K562 (cell line): ENCODE data around the gene NARF. TPM values are rescaled to one million over a fixed set of nuclear protein-coding genes. Genes with fewer than 3 reads are reported as not detected.

Source experiments
- CAMTA2 ChIP-seq: fragments of 250-450 bp; sonication (Bioruptor Pico); conservative IDR thresholded peaks from 2 replicates; pipeline ENCODE4 v1.5.1; 2022
- CCAR2 ChIP-seq: fragments of 200-400 bp; formaldehyde crosslinking; IDR thresholded peaks from 2 replicates; pipeline ENCODE4 v1.6.1; 2017; ENCODE audit warnings: mild to moderate bottlenecking, low read depth, low read length
- CXXC5 ChIP-seq: fragments of 250-450 bp; sonication (Bioruptor Pico); IDR thresholded peaks from 2 replicates; pipeline ENCODE4 v1.8.0; 2022; ENCODE audit warnings: inconsistent platforms, mild to moderate bottlenecking, moderate library complexity
- ETS2 ChIP-seq: IDR thresholded peaks from 2 replicates; pipeline ENCODE4 v1.6.1; 2016; ENCODE audit warnings: borderline replicate concordance, missing genetic modification characterization, mild to moderate bottlenecking, moderate library complexity, missing compliant biosample characterization; ENCODE audit not compliant: poor library complexity, severe bottlenecking
- HNRNPH1 ChIP-seq: fragments of 200-400 bp; formaldehyde crosslinking; optimal IDR thresholded peaks from 2 replicates; pipeline ENCODE3; 2017; ENCODE audit warnings: low read depth, mild to moderate bottlenecking, low read length, moderate library complexity
- NFIX ChIP-seq: fragments of 250-450 bp; sonication (Bioruptor Pico); IDR thresholded peaks from 2 replicates; pipeline ENCODE4 v1.4.0; 2020; ENCODE audit warnings: low read depth, mild to moderate bottlenecking, moderate library complexity
- POLR2A ChIP-seq: fragments of 450-650 bp; conservative IDR thresholded peaks from 2 replicates; pipeline ENCODE4 v1.6.1; 2016
- PTRF ChIP-seq: fragments of 450-650 bp; IDR thresholded peaks from 2 replicates; pipeline ENCODE4 v1.6.1; 2016; ENCODE audit warnings: mild to moderate bottlenecking, missing genetic modification characterization, missing compliant biosample characterization
- SMAD3 ChIP-seq: fragments of 450-650 bp; formaldehyde crosslinking; conservative IDR thresholded peaks from 2 replicates; pipeline ENCODE4 v1.4.0; 2020; ENCODE audit warnings: mild to moderate bottlenecking
- U2AF1 ChIP-seq: fragments of 200-400 bp; formaldehyde crosslinking; optimal IDR thresholded peaks from 2 replicates; pipeline ENCODE3; 2017; ENCODE audit warnings: mild to moderate bottlenecking, low read depth, low read length, moderate library complexity
- YY1 ChIP-seq, 3 experiments: IDR thresholded peaks; 2 replicates each; pipeline ENCODE4 v1.6.1; 2011; ENCODE audit warnings: low read length in 2 of 3, mild to moderate bottlenecking in 2 of 3, moderate library complexity in 2 of 3, borderline replicate concordance in 1 of 3, control low read depth in 1 of 3, low read depth in 1 of 3; ENCODE audit not compliant: insufficient read depth in 3 of 3, insufficient replicate concordance in 2 of 3, control insufficient read depth in 1 of 3, insufficient read length in 1 of 3; ENCODE audit errors: extremely low read depth in 1 of 3
- ZBTB1 ChIP-seq: sonication (generic); formaldehyde crosslinking; IDR thresholded peaks from 2 replicates; pipeline ENCODE4 v1.8.1; 2023; ENCODE audit warnings: missing genetic modification reagents, low read depth, mild to moderate bottlenecking, borderline replicate concordance
- ZC3H4 ChIP-seq: sonication (generic); formaldehyde crosslinking; IDR thresholded peaks from 2 replicates; pipeline ENCODE4 v1.9.0; 2021; ENCODE audit warnings: missing genetic modification reagents, borderline replicate concordance
- ZNF695 ChIP-seq: fragments of 450-650 bp; formaldehyde crosslinking; IDR thresholded peaks from 2 replicates; pipeline ENCODE4 v1.4.0; 2020; ENCODE audit warnings: mild to moderate bottlenecking, moderate library complexity
- ZSCAN32 ChIP-seq: fragments of 450-650 bp; formaldehyde crosslinking; IDR thresholded peaks from 2 replicates; pipeline ENCODE4 v1.4.0; 2020; ENCODE audit warnings: mild to moderate bottlenecking, moderate library complexity
- polyA plus RNA-seq, 8 experiments: library from polyadenylated mRNA; depleted of rRNA in 4 of 8; stranded (reverse) in 5 of 8; unstranded in 3 of 8; fragments of >200 nt; fragmentation: Nextera tagmentation in 2 of 8; fragmentation: Illumina TruSeq in 1 of 8; extraction: Ambion mirVana in 2 of 8; extraction: Trizol in 1 of 8; gene quantifications; 2 replicates each; pipeline versions ENCODE4 v1.2.1 to v1.2.3, GENCODE V29; 2011 to 2014; ENCODE audit warnings: inconsistent platforms in 1 of 8, missing spikeins in 1 of 8
- total RNA-seq, 7 experiments: library from RNA; depleted of rRNA in 6 of 7; stranded (reverse); fragments of >200 nt in 6 of 7; fragmentation: Illumina TruSeq in 2 of 7; extraction: Trizol in 2 of 7; gene quantifications; 2 replicates each; pipeline versions ENCODE4 v1.2.1 to v1.2.3, GENCODE V29; 2011 to 2021; ENCODE audit warnings: low replicate concordance in 1 of 7
- TF ChIP-seq, protein P1 (sequence below): fragments of 200-800 bp; sonication (Bioruptor generic); IDR thresholded peaks from 2 replicates; pipeline ENCODE4 v1.6.1; 2017; ENCODE audit warnings: missing genetic modification characterization, missing compliant biosample characterization
- TF ChIP-seq, protein P2 (sequence below), 3 experiments: IDR thresholded peaks in 2 of 3; conservative IDR thresholded peaks in 1 of 3; 2 replicates each; pipeline ENCODE4 v1.5.1; 2011 to 2012; ENCODE audit warnings: low read length in 3 of 3, mild to moderate bottlenecking in 3 of 3, control low read depth in 2 of 3, improper control_type of control experiment in 1 of 3, inconsistent platforms in 1 of 3, low read depth in 1 of 3, mixed read lengths in 1 of 3, moderate library complexity in 1 of 3; ENCODE audit not compliant: insufficient read depth in 2 of 3
- TF ChIP-seq, protein P3 (sequence below): fragments of 450-650 bp; IDR thresholded peaks from 2 replicates; pipeline ENCODE4 v1.6.1; 2016; ENCODE audit warnings: mild to moderate bottlenecking
- TF ChIP-seq, protein P4 (sequence below): sonication (generic); formaldehyde crosslinking; IDR thresholded peaks from 2 replicates; pipeline ENCODE4 v1.8.1; 2023; ENCODE audit warnings: mild to moderate bottlenecking, missing genetic modification reagents, moderate library complexity

The NARF gene
- total and polyA plus RNA-seq, 9 of the 15 experiments (the other 6 are each of a cell fraction or from before 2014, with no cell fraction given), result 60.4 to 423 (median 132) TPM

DNA sequence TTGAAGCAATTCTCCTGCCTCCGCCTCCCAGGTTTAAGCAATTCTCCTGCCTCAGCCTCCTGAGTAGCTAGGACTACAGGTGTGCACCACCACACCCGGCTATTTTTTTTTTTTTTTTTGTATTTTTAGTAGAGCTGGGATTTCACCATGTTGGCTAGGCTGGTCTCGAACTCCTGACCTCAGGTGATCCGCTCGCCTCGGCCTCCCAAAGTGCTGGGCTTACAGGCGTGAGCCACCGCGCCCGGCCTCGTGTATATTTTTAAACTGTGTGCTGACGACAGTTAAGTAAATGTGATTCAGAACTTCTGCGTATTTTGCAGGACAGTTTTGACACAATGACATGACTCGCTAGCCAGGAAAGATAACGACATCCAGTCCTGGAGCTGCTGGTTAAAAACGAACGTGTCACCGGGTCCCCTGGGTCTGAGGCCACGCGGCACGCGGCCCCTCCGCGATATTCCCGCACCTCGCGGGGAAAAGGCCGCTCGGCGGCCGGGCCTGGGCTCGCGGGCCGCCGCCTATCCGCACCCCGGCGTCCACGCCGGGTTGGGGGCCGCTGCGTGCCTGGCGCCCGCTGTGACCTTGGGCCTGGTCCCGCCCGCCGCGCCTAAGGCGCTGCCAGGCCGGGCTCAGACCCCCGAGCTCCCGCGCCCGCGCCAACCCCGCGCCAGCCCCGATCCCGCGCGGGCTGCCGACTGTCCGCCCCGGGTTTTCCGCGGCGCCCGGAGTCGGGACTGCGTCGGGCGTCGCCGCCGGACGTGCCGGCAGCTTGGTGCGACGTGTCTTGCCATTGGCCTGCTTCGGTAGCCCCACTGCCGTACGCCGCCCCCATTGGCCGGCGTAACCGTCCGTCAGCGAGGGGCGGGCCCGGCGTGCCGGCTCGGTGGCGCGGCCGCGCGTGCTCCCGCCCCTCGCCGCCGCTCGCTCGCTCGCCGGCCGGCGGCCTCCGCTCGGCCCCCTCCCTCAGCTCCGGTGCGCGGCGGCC, 60.6 kb downstream of the NARF start, which contains the start of gene FOXK2 (continued):
- TF ChIP-seq PTRF (tag) (no peak), ZBTB1 (peak; percentile 38; the same call in 1 of the 2 replicates), SMAD3 (CRISPR knock-in tag) (no peak), YY1 (IDR thresholded peaks at IDR 0.05; ENCODE audit: borderline replicate concordance in 1 of 3, control insufficient read depth in 1 of 3, extremely low read depth in 1 of 3, insufficient read depth in 3 of 3, insufficient read length in 1 of 3, insufficient replicate concordance in 2 of 3, low read depth in 1 of 3, low read length in 2 of 3) (peak in 2 of 3 experiments; percentile 54 to 71), ZSCAN32 (CRISPR knock-in tag) (no peak), ZNF695 (no peak), CCAR2 (no peak), CAMTA2 (CRISPR knock-in tag) (no peak), POLR2A (peak; percentile 58), HNRNPH1 (no peak), ETS2 (tag) (no peak), U2AF1 (no peak), ZC3H4 (CRISPR knock-in tag) (no peak), CXXC5 (CRISPR knock-in tag) (peak; percentile 99), NFIX (CRISPR knock-in tag) (no peak)
- TF ChIP-seq, protein P1, sequence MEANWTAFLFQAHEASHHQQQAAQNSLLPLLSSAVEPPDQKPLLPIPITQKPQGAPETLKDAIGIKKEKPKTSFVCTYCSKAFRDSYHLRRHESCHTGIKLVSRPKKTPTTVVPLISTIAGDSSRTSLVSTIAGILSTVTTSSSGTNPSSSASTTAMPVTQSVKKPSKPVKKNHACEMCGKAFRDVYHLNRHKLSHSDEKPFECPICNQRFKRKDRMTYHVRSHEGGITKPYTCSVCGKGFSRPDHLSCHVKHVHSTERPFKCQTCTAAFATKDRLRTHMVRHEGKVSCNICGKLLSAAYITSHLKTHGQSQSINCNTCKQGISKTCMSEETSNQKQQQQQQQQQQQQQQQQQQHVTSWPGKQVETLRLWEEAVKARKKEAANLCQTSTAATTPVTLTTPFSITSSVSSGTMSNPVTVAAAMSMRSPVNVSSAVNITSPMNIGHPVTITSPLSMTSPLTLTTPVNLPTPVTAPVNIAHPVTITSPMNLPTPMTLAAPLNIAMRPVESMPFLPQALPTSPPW (CRISPR knock-in tag), result peak; percentile 55
- TF ChIP-seq, protein P2, sequence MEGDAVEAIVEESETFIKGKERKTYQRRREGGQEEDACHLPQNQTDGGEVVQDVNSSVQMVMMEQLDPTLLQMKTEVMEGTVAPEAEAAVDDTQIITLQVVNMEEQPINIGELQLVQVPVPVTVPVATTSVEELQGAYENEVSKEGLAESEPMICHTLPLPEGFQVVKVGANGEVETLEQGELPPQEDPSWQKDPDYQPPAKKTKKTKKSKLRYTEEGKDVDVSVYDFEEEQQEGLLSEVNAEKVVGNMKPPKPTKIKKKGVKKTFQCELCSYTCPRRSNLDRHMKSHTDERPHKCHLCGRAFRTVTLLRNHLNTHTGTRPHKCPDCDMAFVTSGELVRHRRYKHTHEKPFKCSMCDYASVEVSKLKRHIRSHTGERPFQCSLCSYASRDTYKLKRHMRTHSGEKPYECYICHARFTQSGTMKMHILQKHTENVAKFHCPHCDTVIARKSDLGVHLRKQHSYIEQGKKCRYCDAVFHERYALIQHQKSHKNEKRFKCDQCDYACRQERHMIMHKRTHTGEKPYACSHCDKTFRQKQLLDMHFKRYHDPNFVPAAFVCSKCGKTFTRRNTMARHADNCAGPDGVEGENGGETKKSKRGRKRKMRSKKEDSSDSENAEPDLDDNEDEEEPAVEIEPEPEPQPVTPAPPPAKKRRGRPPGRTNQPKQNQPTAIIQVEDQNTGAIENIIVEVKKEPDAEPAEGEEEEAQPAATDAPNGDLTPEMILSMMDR (IDR thresholded peaks at IDR 0.05 in 2 of 3, conservative IDR thresholded peaks at IDR 0.05 in 1 of 3; ENCODE audit: insufficient read depth in 2 of 3, low read depth in 1 of 3, low read length in 3 of 3), result no peak
- TF ChIP-seq, protein P3, sequence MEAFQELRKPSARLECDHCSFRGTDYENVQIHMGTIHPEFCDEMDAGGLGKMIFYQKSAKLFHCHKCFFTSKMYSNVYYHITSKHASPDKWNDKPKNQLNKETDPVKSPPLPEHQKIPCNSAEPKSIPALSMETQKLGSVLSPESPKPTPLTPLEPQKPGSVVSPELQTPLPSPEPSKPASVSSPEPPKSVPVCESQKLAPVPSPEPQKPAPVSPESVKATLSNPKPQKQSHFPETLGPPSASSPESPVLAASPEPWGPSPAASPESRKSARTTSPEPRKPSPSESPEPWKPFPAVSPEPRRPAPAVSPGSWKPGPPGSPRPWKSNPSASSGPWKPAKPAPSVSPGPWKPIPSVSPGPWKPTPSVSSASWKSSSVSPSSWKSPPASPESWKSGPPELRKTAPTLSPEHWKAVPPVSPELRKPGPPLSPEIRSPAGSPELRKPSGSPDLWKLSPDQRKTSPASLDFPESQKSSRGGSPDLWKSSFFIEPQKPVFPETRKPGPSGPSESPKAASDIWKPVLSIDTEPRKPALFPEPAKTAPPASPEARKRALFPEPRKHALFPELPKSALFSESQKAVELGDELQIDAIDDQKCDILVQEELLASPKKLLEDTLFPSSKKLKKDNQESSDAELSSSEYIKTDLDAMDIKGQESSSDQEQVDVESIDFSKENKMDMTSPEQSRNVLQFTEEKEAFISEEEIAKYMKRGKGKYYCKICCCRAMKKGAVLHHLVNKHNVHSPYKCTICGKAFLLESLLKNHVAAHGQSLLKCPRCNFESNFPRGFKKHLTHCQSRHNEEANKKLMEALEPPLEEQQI, result peak; percentile 54; the same call in 1 of the 2 replicates
- TF ChIP-seq, protein P4, sequence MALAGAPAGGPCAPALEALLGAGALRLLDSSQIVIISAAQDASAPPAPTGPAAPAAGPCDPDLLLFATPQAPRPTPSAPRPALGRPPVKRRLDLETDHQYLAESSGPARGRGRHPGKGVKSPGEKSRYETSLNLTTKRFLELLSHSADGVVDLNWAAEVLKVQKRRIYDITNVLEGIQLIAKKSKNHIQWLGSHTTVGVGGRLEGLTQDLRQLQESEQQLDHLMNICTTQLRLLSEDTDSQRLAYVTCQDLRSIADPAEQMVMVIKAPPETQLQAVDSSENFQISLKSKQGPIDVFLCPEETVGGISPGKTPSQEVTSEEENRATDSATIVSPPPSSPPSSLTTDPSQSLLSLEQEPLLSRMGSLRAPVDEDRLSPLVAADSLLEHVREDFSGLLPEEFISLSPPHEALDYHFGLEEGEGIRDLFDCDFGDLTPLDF (CRISPR knock-in tag), result peak; percentile 73
